Bone marrow (tissue), 2 donors: ENCODE measurements around the gene CDH4.

Source experiments
- DNase-seq, 2 donors: peaks; one replicate each; lab custom pipeline; 2025; lab: John Stamatoyannopoulos, UW

CDH4 gene

DNA sequence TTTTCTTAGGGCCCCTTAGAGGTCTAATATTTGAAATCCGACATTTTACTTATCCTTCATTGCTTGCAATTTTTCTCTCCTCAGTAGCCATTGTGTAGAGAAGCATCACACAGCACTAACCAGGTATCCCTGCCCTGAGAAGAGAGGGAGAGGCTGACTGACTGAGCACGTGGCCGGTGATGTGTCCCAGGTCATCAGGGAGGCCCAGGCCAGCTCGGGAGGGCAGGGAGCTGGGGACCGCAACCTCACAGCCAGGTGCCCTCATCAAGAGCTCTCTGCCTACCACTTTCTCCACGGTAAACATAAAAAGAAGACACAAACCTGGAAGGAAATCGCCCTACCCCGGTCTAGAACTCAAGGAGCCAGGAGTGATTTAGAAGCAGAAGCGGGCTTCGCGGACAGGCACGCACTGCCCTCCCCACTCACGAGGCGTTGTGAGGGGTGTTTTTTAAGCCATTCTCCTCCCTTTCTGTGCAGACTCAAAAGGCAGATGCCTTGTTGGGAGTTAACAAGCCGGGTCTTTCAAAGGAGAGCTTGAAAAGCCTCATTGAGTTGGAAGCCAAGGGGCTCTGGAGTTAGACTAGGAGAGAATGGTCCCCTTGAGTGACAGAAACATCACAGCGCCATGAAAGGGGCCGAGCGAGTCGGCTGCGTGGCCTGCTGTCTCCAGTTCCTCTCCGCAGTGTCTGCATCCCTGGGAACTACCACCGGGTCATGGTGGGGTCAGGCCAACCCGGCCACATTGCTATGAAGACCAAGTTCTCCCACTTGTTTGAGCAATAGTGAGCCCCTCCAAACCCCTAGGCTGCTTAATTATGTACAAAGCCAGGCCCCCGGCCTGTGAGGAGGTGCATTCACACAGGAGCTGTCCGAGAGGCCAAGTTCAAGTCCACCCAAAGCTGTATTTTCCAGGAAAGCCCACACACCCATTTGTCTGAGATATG, 285.4 kb downstream of the CDH4 start:
- no peak for DNase-seq

DNA sequence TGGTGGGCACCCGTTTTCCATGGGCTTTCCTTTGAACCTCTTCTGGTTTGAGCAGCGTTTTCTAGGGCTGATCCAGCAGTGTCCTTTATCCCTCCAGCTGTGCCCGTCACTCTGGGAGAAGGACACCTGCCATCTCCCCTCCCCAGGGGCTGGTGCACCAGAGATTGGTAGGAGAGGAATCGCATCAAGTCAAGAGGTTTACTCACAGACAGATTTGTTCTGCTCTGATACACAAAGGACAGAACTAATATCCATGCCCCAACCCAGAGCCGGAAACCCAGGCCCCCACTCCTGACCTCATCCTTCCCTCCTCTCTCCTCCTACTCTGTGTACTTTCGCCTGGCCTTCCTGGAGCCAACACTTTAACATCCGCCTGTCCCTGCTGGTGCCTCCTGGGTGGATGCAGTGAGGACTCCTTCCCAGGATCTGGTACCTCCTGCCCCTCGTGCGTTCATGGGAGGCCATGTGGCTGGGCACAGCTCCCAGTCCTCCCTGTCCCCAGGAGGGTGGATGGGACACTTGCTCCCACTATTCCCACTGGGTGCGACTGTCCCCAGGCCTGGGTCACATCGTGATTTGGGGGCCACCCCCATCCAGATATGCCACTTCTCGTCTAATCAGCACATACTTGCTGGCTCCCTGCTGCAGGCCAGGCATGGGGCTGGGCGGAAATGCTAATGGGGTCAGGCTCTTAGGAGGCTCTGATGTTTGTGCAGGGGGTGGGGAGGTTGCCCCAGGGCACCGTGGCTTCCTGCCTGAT, 286.3 kb downstream of the CDH4 start:
- no peak for DNase-seq

DNA sequence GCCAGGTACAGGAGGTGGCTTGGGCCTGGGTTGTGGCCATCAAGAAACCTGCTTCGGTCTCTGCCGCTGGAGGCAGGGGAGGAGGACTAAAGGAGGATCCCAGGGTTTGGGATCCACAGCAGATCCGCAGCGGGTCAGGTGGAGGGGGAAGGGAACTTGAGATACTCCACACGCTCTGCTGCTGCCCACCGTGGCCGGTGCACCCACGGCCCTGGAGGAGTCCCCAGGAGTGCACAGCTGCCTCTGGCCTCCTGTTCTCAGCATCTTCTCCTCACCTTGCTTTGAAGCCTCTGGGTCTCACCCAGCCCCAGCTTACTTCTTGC, 286.8 kb downstream of the CDH4 start:
- DNase-seq, result no peak

DNA sequence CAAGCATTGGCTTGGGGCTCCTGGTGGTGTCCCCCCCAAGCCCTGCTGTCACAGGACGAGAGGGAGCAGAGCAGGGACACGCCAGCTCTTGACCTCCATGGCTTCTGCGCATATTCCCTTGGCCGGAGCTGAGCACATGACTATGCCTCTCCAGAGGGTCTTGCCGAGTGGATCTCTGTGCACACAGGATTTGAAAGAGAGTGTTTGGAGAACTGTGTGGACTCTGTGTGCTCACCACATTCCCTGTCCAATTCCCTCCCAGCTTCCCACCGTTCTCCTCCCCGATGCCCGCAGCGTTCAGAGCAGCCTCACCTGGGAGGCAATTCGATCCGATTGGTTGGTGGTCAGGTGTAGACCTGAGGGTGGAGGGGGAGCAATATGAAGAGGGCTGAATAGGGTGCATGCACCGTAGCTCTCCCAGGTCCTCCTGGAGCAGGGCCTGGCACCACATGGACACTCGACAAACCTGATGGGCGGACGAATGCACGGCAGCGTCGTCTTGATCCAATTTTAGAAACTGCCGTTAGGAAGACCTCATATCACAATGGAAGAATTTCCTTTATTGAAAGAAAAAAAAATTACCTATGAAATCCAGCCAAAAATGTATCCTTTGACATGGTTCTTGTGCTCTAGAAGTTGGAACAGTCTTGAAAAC, 287.8 kb downstream of the CDH4 start:
- no peak for DNase-seq

DNA sequence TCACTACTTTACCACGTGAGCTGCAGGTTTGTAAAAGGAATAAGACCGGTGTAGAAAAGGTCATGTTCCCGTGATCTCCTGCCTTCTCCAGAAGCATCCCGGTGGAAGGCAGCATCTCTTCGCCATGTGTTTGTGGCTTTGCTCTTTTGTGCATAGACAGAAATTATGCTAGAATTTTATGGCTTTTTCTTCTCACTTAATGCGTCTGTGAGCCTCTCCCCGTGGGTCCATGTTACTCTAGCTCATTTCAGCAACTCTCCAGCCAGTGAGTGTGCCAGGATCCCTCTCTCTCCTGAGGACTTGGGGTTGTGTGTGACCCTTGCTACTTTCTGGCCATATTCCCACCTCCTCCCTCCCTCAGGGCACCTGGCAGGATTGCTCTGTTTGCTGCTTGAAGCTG, 289.5 kb downstream of the CDH4 start:
- no peak for DNase-seq

DNA sequence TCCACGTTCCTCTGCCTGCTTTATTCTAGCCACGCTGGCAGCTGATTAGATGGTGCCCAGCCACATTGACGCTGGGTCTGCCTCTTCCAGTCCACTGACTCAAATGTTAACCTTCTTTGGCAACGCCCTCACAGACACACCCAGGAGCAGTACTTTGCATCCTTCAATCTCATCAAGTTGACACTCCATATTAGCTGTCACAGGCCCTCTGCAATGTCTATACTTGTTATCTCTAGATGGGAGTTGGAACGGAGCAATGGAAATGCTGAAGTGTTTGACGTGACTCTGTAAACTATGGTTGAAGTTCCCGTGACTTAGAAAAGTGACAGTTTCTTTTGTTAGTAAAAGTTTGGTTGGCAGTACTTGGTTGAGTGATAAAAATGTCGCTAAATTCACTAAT, 291.0 kb downstream of the CDH4 start:
- no peak for DNase-seq

DNA sequence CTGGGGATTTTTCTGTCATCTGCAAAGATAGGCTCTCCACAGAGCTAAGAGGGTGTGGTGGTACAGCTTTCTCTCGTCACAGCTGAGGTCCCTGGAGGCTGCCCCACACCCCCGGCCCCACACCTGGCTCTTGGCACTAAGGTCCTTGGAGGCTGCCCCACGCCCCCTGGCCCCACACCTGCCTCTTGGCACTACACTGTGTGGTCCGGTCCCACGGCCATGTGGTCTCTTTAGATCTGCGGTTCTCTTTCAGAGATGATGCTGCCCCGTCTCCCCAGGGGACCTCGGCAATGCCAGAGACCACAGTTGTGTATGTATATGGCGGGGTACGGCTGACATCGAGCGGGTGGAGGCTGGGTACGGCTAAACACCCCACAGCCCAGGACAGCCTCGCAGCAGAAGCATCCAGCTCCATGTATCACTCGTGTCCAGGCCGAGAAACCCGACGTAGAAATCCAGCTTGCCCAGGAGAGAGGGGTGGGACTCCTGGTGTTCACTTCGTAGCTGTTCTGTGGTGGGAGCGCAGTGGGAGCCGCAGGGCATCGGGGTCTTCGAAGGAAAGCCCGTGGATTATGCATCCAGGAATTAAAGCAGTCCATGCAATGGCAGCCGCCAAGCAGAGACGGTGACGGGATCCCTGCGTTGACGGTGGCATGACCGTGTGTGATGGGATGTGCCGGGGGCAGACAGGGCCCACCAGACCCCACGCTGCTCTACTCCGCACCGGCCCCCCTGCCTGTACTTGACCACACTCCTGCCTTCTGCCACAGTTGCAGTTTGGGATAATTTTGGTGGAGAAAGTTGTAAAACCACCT, 292.1 kb downstream of the CDH4 start:
- no peak for DNase-seq

DNA sequence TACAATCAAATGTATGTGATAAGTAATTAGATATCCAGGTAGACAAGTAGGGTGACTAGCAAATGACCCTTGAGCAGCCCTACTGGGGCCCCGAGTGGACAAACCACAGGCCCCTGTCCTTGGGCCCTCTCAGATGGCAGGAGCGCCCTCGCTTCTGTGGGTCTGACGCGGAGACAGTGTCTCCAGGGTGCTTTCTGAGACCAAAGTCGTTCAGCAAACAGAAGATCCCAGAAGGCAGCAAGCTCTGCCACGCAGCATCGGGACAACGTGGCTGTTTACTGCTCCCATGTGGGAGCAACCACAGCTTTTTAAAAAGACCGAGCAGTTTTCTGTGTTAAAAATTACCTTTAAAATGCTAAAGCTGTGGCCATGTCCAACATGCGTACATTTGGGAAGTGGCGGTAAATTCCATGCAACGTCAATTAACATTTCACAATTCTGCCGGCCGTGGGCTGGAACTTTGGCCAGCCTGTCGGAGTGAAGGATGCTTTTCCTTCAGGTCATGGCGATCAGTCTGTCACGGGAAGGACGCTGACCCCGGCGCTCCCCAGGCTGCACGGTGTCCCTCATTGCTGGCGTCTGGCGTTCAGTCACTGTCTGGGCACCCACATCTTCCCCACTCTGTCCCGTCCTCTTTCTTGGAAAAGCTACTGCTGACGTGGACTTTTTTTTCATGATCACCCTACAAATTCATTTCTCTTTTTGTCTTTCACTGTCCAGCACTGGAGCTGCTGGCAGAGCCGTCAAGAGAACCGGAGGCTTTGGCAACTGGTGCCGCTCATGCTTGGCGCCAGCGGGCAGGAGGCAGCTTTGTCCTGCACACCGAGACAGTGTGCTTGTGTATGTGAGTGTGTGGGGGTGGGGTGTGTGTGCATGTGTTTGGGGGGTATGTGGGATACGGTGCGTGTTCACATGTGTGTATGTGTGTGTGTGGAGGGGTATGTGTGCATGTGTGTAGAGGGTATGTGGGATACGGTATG, 293.1 kb downstream of the CDH4 start:
- no peak for DNase-seq

DNA sequence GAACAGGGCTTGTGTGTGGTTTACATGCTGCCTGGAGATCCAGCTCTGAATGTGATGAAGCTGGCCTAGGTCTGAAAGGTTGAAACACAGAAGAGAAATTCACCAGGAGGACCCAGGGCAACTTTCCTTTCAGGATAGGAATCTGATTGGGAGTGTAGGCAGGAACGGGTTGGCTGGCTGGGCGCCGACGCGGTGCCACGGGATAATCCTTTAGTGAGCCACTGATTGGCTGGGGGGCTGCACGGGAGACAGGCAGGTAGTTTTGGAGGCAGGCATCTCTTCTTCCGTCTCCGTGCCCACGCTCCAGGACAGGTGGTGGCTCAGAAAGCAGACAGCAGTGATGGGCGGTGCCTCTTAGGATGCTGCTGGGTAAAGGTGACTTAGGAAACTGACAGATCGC, 294.6 kb downstream of the CDH4 start:
- no peak for DNase-seq

DNA sequence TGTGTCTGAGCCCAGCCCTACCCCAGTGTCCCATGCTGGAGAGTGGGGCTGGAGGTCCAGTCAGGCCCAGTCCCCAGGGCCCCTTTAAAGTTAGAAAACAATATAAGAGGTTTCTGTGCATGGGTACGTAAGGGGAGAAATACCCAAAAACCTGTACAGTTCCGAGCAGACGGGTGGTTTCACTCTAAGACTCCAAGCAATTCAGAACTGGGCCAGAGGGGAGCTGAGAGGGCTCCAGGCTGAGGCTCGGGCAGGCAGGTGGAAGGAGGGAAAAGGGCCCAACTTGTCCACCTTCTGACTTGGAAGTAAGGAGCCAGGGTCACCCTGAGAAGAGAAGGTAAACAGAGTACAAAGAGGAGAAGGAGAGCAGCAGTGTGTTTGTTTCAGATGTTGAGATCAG, 296.0 kb downstream of the CDH4 start:
- no peak for DNase-seq

DNA sequence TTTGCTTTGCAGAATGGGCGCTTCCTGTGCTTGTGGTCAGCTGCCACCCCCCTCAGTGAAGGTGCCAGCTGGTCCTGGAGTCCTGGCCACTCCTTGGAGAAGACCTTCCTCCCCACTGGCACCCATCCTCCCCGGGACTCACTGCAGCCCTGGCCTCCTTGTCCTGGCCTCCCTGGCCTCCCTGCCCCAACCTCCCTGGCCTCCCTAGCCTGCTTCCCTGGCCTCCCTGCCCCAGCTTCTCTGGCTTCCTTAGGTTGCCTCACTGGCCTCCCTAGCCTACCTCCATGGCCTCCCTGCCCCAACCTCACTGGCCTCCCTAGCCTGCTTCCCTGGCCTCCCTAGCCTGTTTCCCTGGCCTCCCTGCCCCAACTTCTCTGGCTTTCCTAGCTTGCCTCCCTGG, 297.8 kb downstream of the CDH4 start:
- DNase-seq, result no peak

DNA sequence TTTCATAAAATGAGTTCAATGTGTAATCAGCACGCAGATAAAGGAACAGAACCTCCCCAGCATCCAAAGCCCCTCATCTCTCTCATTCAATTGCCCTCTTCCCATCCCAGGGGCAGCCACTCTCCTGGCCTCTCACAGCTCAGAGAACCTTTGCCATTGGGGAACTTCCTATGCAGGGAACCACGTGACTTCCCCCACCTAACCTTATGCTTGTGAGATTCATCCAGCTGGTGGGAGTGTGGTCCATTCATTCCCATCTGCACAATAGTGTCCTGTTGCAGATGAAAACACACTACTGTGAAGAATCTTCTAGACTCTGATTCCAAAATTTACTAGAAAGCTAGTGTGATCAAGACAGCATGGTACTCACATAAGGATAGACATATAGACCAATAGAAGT, 299.3 kb downstream of the CDH4 start:
- DNase-seq, result no peak

DNA sequence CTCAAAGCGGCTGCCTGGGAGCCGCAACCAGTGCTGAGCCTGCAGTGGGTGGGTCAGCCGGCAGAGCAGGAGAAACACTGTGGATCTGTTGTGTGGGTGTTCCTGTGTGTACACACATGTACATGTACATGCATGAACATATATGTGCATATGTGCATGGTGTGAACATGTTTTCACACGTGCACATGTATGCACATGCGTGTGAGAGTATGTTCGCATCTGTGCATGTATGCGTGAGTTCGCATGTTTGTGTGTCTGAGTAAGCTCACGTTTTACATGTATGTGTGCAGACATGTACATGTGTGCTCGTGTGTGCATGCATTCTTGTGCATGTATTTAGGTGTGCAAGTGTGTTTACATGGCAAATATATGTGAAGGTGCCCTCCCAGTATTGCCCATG, 302.6 kb downstream of the CDH4 start:
- no peak for DNase-seq

DNA sequence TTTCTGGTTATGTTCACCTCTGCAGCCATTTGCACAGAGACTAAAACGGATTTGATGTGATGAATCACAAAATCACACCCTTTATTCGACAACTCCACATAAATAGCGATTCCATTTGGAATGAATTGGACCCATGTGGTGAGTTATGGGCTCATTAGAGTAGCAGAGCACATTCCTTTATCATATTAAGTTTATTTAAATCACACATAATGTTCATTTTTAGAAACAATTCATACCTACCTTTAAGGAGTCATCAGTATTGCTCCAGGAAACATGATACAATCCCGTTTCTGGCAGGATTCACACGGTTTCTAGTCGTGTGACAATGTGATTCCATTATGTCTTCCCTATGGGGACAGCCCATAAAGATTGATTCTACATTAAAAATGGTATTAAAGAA, 303.5 kb downstream of the CDH4 start:
- DNase-seq, result no peak

DNA sequence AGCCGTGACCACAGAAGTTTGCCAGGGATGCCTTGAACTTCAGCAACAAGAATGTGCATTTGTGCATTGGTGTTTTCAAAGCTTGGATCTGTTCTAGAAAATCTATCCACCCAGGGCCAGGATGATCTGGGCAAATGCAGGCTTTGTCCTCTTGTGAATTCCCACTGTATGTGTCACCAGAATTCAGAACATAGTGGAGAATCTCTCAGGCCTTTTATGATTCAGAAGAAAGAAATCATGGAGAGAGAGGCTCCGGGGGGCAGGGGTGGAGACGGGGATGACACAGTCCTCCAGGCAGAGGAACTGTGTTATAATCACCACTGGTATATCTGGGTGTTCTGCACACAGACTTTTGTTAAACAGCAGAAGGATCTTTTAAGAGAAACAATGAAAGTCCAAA, 304.1 kb downstream of the CDH4 start:
- no peak for DNase-seq

DNA sequence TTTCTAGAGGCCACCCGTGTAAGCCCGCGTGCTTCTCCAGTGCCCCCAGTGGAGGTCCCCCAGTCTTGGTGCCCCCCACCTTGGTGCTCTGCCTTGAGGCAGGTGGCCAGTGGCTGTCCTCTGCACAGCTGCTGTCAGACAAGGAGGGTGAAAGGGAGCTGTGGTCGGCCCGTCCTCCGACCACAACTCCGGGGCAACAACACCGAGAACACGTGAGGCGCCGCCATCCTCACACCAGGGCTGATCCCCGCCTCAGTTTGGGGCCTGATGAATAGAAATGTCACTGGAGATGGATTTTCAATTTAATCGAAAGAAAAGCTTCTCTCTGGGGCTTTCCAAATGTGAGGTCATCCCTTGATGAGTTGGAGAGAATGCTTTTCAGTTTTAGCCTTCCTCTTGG, 304.6 kb downstream of the CDH4 start:
- DNase-seq, result no peak

DNA sequence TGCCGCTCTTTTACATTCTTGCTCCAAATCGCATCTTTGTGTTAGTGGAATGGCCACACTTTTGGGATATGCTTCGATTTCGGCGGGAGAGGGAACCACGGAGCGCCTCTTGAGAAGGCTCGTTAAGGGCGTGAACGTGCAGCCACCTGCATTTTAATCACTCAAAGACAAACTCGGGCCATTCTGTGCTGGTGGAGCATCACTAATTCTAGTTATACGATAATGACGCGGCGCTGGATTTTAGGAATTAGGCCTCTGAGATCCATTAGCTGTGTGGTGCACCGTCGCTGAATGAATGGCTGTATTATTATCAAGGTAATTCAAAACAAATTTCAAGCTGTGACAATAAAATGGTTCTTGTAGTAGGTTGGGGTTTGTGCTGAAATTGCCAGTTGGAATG, 305.6 kb downstream of the CDH4 start:
- DNase-seq, result no peak

DNA sequence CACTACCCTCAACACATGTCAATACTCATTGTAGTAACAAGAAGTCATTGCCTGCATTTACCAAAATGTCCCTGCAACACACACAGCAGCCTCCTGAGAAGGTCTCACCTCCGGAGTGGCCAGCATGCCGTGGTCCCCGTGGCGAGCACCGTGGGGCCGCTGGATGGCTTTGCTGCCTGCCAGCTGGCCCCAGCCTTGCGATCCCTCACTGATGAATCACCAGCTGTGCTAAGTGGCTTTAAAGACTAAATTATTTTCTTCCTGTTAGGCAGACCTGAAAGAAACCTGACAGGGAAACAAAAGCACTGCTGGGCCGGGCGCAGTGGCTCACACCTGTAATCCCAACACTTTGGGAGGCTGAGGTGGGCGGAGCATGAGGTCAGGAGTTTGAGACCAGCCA, 306.7 kb downstream of the CDH4 start:
- DNase-seq, result no peak

DNA sequence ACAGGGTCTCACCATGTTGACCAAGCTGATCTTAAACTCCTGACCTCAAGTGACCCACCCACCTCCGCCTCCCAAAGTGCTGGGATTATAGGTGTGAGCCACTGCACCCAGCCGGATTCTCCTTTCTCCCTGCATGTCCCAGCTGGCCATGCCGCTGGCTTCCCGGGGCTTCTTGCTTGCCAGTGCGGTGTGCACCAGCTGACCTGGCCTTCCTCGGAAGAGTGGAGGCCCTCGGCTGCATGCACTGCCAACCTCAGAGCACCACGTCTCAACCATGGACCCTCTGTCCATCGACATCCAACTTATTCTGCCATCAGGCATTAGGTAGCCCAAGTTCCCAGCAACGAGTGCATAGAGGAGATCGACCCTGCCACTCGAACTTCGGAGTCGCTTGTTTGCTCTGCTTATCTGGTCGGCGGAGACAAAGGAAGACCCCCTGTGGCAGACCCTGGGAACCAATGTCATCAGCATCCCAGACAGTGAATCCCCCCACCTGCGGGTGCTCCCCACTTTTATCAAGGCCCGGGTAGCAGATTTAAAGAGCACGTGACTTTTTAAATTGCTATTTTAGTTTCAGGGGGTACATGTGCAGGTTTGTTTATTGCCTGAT, 307.8 kb downstream of the CDH4 start:
- no peak for DNase-seq

DNA sequence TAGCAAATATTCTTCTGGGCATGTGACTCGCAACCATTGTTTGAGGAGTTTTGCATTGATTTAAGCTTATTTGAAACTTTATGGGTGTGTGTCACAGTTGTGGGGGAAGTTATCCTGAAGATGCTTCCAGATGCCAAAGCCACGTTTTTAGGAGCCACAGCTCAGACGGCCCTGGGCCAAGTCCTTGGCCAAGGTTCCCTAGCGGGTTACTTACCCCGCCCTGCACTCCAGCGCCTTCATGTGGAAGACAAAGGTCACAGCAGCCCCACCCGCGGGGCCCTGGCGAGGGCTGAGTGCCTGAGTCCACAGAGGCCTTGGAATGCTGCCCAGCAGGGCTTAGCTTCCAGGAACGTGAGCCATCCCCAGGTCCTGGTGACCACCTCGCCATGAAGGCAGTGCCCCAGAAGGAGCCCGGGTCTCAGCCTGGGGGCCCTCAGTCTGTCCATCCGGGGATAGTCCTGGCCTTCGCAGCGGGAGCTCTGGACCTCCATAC, 308.3 kb downstream of the CDH4 start:
- DNase-seq, result no peak
